SU-DHL-6 (cell line): Measurements from ENCODE around the gene PCDHGA3.

Experiments used
- H2AFZ ChIP-seq: fragments of 200-600 bp; sonication (generic); 2 replicates; pipeline ENCODE4 v1.6.1; 2014; ENCODE audit warnings: low read depth, mild to moderate bottlenecking, moderate library complexity, mixed read lengths, antibody characterized with exemption, low read length; ENCODE audit not compliant: severe bottlenecking
- H3F3A ChIP-seq: fragments of 200-600 bp; shearing (Covaris generic); 2 replicates; pipeline ENCODE4 v1.6.0; 2016; ENCODE audit warnings: antibody characterized with exemption, mild to moderate bottlenecking; ENCODE audit not compliant: insufficient read depth
- H3K27ac ChIP-seq: fragments of 200-600 bp; sonication (generic); 2 replicates; pipeline ENCODE4 v1.5.1; 2016; ENCODE audit warnings: low read depth, mild to moderate bottlenecking, low read length, moderate library complexity, mixed read lengths
- H3K27me3 ChIP-seq: fragments of 200-600 bp; sonication (generic), shearing (Covaris generic); 2 replicates; pipeline ENCODE4 v1.6.0; 2014; ENCODE audit warnings: mild to moderate bottlenecking, low read length
- H3K36me3 ChIP-seq: fragments of 200-600 bp; sonication (generic); 2 replicates; pipeline ENCODE4 v1.6.1; 2014; ENCODE audit warnings: mild to moderate bottlenecking, low read length, mixed read lengths
- H3K4me2 ChIP-seq: fragments of 300-600, 200-600 bp; shearing (Covaris generic), sonication (generic); 2 replicates; pipeline ENCODE4 v1.6.0; 2014; ENCODE audit warnings: low read length, low read depth, mild to moderate bottlenecking; ENCODE audit not compliant: poor library complexity, severe bottlenecking
- H3K4me3 ChIP-seq: fragments of 200-600 bp; sonication (generic); 2 replicates; pipeline ENCODE4 v1.5.1; 2014; ENCODE audit warnings: antibody characterized with exemption, low read length, mild to moderate bottlenecking, mixed read lengths; ENCODE audit not compliant: insufficient read depth, poor library complexity, severe bottlenecking
- H3K79me2 ChIP-seq: fragments of 200-600 bp; sonication (generic); 2 replicates; pipeline ENCODE4 v1.6.1; 2014; ENCODE audit warnings: mild to moderate bottlenecking, low read length, moderate library complexity; ENCODE audit not compliant: insufficient read depth
- H3K9ac ChIP-seq: fragments of 200-600 bp; sonication (generic); 2 replicates; pipeline ENCODE4 v1.7.0; 2014; ENCODE audit warnings: mild to moderate bottlenecking, low read length
- H3K9me2 ChIP-seq: fragments of 200-600 bp; sonication (generic); replicated peaks from 2 replicates; pipeline ENCODE4 v1.6.1; 2014; ENCODE audit warnings: low read length; ENCODE audit not compliant: insufficient read depth
- H3K9me3 ChIP-seq: fragments of 200-600 bp; sonication (generic); 2 replicates; pipeline ENCODE4 v1.6.1; 2014; ENCODE audit warnings: low read length, mixed read lengths; ENCODE audit not compliant: insufficient read depth
- H4K20me1 ChIP-seq: fragments of 200-600 bp; sonication (generic); 2 replicates; pipeline ENCODE4 v1.6.1; 2014; ENCODE audit warnings: low read depth, mild to moderate bottlenecking, antibody characterized with exemption, low read length, moderate library complexity, mixed read lengths
- EZH2phosphoT487 ChIP-seq: fragments of 200-600 bp; sonication (generic), shearing (Covaris generic); conservative IDR thresholded peaks from 2 replicates; pipeline ENCODE4 v1.6.1; 2018; ENCODE audit warnings: mild to moderate bottlenecking, antibody characterized with exemption, low read length, moderate library complexity, mixed read lengths
- TF ChIP-seq, protein P1 (sequence below): fragments of 200-600 bp; sonication (generic); IDR thresholded peaks from one replicate; pipeline ENCODE4 v1.5.1; 2017; ENCODE audit warnings: antibody characterized with exemption, mild to moderate bottlenecking, low read length, moderate library complexity; ENCODE audit not compliant: insufficient read depth, poor library complexity, severe bottlenecking

PCDHGA3 gene

DNA sequence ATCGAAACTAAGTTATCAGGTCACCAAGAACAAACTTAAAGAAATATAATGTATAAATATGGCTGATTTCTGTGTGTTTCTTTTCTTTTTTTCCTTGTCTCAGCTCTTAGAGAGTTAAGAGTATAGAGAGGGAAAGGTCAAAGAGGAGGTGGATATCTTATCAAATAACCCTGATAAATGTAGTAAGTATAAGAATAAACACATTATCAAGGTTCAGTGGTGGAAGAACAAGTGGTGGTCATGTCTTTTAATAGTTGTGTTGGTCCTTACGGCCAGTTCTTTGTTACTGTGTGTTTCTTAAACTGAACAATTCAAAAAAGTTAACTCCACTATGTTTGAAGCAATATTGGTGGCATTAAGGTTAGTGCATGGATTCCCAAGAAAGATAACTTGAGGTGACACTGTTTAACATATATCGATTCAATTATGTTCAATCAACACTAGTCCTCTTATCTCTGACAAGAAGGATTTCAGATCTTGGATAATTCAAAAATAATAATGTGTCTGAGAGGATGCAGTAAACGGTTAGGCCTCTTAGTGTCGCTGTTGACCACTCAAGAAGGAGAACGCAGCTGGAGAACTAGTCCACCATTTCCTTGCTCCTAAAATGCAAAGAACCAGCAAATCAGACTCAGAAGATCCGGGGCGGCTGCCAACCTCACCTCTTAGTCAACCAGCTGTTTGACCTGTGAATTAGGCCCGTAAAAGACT lies at the start of gene PCDHGA3:
Gene PCDHGA3, plus strand, starts transcription at position 588 of the 711 bp plus-strand sequence. CDS start 205 bp downstream, outside the sequence.
- Histone ChIP-seq H3F3A (no peaks in the 10 kb centered on the region), H3K9ac (no peak within 1 kb of the TSS), H3K9me2 (no peaks in the 10 kb centered on the region), H3K79me2 (no peaks in the 10 kb centered on the region), H3K27ac (no peak within 1 kb of the TSS), H3K4me2 (no peak within 1 kb of the TSS), H2AFZ (no peak within 1 kb of the TSS), H3K9me3 (no peaks in the 10 kb centered on the region), H3K36me3 (no peaks in the 10 kb centered on the region), H3K4me3 (no peak within 1 kb of the TSS), H3K27me3 (no peaks in the 10 kb centered on the region), H4K20me1 (no peaks in the 10 kb centered on the region)
- no peak for TF ChIP-seq EZH2phosphoT487
- TF ChIP-seq, protein P1, sequence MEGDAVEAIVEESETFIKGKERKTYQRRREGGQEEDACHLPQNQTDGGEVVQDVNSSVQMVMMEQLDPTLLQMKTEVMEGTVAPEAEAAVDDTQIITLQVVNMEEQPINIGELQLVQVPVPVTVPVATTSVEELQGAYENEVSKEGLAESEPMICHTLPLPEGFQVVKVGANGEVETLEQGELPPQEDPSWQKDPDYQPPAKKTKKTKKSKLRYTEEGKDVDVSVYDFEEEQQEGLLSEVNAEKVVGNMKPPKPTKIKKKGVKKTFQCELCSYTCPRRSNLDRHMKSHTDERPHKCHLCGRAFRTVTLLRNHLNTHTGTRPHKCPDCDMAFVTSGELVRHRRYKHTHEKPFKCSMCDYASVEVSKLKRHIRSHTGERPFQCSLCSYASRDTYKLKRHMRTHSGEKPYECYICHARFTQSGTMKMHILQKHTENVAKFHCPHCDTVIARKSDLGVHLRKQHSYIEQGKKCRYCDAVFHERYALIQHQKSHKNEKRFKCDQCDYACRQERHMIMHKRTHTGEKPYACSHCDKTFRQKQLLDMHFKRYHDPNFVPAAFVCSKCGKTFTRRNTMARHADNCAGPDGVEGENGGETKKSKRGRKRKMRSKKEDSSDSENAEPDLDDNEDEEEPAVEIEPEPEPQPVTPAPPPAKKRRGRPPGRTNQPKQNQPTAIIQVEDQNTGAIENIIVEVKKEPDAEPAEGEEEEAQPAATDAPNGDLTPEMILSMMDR: peak; percentile 9

DNA sequence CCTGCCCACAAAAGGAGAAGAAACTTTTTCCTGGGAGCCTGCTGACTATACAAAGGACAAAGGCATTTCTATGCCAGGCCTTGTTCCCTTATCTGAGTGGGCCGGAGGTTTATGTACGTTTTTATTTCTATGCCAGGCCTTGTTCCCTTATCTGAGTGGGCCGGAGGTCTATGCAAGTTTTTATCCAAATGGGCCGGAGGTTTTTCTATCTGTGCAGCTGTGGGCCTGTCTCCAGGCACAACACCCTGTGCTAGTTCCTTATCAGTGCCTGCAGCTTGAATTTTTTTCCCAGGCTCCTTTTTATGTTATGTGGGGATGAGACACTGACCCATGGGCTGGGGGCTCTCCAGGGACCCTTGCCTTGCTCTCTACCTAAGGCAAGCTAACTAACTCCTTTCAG lies 45.3 kb upstream of the PCDHGA3 start:
- Histone ChIP-seq H3K9ac (no peak overlapping the region), H3K4me3 (no peak overlapping the region), H2AFZ (no peak overlapping the region), H3K9me3 (no peaks in the 10 kb centered on the region), H4K20me1 (no peaks in the 10 kb centered on the region), H3K27ac (no peak overlapping the region), H3K4me2 (no peak overlapping the region), H3K27me3 (no peaks in the 10 kb centered on the region), H3K9me2 (no peaks in the 10 kb centered on the region), H3K79me2 (no peaks in the 10 kb centered on the region), H3F3A (no peaks in the 10 kb centered on the region), H3K36me3 (no peaks in the 10 kb centered on the region)
- TF ChIP-seq, protein P1: no peak
- TF ChIP-seq EZH2phosphoT487: no peak

DNA sequence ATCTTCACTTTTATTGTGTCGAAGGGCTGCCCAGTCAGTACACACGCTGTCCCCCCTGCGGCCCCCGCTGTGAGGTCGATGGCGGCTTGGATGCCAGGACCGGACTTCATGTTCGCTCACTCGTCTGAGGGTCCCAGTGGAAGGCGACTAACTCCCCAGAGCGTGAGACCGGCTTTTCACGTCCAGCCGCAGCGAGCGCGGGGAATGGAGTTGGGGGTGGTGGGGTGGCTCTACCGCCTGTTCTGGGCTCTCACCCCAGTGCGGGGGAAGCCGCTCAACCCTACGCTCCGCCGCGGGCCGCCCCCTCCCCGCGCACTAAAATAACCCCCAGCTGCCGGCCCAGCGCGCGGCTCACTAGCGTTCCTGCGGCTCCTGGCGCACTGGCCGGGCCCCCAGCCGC lies 39.9 kb upstream of the PCDHGA3 start, which contains the start of gene SLC25A2:
Gene SLC25A2, minus strand, starts transcription at position 294 of the 400 bp plus-strand sequence. Its CDS starts 184 bp downstream, at position 110.
- H4K20me1 ChIP-seq: no peaks in the 10 kb centered on the region
- no peaks in the 10 kb centered on the region for H3K27me3 ChIP-seq
- H2AFZ ChIP-seq: no peak within 1 kb of the TSS
- H3K4me2 ChIP-seq: no peak within 1 kb of the TSS
- no peaks in the 10 kb centered on the region for H3K36me3 ChIP-seq
- H3K9me2 ChIP-seq: no peaks in the 10 kb centered on the region
- no peaks in the 10 kb centered on the region for H3K79me2 ChIP-seq
- H3K9ac ChIP-seq: no peak within 1 kb of the TSS
- H3K4me3 ChIP-seq: no peak within 1 kb of the TSS
- H3F3A ChIP-seq: no peaks in the 10 kb centered on the region
- H3K9me3 ChIP-seq: no peaks in the 10 kb centered on the region; the same call in 1 of the 2 replicates
- no peak within 1 kb of the TSS for H3K27ac ChIP-seq
- no peak for TF ChIP-seq EZH2phosphoT487
- TF ChIP-seq, protein P1: no peak
